Right lobe of liver (tissue), 4 donors: ENCODE results near the gene NSMF.

Experiments used
- POLR2A ChIP-seq: fragments of 450-650 bp; IDR thresholded peaks from one replicate; pipeline ENCODE4 v1.6.1; 2017; ENCODE audit warnings: antibody characterized with exemption, mild to moderate bottlenecking
- TF ChIP-seq, protein P1 (sequence below), 4 donors: fragments of 200-600 bp in 3 of 4; fragments of 450-650 bp in 1 of 4; IDR thresholded peaks; one replicate each; pipeline versions ENCODE4 v1.5.1 to v1.8.0; 2016 to 2022; ENCODE audit warnings: antibody characterized with exemption in 4 of 4, mild to moderate bottlenecking in 2 of 4
- donor health status: DM: no; HTN: no; CAD: no.
- donor health status: DM: no; HTN: no; CAD: no.
- donor health status: DM: no; HTN: yes; CAD: no.

GRCh38 chr9:137485343-137486140 is 26.4 kb upstream of the NSMF start:
- TF ChIP-seq, protein P1, sequence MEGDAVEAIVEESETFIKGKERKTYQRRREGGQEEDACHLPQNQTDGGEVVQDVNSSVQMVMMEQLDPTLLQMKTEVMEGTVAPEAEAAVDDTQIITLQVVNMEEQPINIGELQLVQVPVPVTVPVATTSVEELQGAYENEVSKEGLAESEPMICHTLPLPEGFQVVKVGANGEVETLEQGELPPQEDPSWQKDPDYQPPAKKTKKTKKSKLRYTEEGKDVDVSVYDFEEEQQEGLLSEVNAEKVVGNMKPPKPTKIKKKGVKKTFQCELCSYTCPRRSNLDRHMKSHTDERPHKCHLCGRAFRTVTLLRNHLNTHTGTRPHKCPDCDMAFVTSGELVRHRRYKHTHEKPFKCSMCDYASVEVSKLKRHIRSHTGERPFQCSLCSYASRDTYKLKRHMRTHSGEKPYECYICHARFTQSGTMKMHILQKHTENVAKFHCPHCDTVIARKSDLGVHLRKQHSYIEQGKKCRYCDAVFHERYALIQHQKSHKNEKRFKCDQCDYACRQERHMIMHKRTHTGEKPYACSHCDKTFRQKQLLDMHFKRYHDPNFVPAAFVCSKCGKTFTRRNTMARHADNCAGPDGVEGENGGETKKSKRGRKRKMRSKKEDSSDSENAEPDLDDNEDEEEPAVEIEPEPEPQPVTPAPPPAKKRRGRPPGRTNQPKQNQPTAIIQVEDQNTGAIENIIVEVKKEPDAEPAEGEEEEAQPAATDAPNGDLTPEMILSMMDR (IDR thresholded peaks at IDR 0.05): no peak
- TF ChIP-seq POLR2A: no peak
